Activated effector memory CD4-positive, alpha-beta T cell treated with Interleukin-2 at 50 U/mL for 16 hours (primary cell): ENCODE data around the gene LTBP1.

Experiments
- DNase-seq: peaks from one replicate; pipeline ENCODE4 v3.0.0-alpha.2; 2020

Gene LTBP1

DNA sequence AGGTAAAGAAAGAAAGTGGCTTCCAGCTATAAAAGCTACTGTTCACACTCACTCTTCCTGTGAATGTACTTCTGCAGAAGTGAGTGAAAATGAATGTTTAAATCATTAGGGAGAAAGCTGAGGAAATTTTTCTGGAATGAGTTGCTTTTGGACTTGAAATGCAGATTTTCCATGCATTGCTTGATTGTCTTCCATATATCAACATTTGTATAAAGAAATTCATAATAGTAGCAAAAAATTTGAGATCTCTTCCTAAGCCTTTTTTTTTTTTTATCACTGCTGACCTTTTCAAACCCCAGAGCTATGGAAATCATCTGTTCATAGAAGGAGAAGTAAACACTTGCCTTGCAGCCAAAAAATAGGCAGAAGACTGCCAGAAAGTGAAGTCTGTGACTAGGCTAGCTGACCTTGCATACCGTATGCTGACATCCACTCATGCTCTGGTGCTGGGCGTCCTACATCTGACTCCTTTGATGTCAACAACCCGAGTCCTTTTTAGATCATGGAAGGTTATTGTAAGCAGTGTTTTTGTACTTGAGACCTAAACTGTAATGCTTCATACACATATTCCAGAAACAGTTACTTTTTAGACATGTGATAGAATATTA lies 375.2 kb downstream of the LTBP1 start:
- DNase-seq = no peak

- no peak for DNase-seq
Measured at GRCh38 chr2:33322612-33323011, 375.9 kb downstream of the LTBP1 start.

- DNase-seq = no peak
Measured at GRCh38 chr2:33323957-33324356, 377.2 kb downstream of the LTBP1 start.

DNA sequence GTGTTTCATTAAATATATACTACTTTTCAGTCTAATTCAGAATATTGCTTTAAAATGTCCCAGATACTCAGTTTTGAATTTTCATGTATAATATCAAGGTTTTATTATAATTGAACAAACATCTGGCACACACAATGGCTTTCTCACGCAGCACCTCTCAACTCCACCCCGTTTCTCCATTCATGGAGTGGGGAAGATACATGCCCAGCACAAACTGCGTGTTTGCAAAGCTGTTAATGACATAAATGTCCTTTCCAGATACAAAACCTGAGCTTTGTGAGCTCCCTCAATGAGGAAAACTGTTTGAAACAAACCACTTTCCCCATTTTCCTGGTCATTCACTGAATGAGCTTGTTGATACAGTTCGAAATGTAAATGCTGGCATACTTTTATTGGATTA lies 379.3 kb downstream of the LTBP1 start:
- no peak for DNase-seq

- no peak for DNase-seq
Measured at GRCh38 chr2:33333433-33333832, 386.7 kb downstream of the LTBP1 start.

DNA sequence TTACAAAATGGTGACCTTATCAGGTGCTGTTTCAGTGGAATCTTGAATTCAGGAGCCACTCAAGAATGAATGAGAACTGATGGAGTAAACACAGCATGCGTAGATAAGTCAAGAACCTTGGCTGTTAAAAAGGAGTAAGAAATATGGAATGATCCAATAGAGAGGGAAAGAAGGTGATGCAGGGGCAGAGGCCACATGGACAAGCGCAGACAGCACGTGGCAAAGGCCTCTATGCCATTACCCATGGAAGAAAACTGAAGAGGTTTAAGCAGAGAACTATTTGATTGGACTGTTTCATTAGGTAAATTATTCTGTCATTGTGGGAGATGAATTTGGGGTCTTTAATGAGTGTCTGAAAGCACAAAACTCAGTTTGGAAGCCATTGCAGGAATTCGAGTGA lies 387.3 kb downstream of the LTBP1 start:
- no peak for DNase-seq

DNA sequence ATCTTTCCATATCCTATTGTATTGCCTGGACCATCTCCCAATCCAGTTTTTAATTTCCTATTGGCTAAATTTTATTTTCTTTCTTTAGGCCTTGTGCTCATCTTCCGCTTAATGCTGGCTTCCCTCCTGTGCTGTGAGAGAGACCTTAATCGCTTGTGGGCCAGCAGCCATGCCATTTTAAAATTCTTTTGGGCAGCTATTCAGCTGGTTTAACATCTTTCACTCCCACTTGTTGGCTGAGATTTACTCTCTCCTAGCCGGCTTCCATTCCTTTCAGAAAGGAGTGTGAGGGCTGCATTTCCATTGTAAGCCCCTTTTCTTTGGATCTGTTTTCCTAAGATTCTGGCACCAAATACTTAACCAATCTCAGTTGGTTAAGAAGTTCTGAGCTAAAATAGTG lies 388.8 kb downstream of the LTBP1 start:
- DNase-seq = no peak

GRCh38 chr2:33336036-33336625 lies 389.4 kb downstream of the LTBP1 start:
- DNase-seq = no peak

DNA sequence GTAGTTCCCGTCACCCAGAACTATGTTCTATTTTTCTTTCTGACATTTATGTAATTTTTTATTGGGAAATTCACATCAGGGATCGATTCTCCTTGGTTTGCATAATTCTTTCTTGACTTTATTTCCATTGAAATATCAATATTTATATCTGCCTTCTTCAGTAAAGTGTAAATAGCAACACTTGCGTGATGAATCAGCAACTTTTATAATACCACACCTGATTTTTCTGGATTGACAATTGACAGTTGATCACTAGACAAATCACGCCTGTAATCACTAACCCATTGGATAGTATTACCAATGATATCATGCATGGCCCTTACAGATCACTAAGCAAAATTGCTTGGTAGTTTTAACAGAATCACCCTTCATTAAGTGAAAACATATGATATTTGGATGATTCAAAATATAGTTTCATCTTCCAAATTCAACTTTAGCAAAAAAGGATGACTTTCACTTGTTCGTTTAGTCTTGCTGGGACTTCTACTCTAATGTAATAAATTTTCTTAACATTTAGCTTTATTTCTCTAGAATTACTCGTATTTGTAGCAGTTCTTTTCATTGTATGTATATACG lies 390.7 kb downstream of the LTBP1 start:
- DNase-seq = no peak

DNA sequence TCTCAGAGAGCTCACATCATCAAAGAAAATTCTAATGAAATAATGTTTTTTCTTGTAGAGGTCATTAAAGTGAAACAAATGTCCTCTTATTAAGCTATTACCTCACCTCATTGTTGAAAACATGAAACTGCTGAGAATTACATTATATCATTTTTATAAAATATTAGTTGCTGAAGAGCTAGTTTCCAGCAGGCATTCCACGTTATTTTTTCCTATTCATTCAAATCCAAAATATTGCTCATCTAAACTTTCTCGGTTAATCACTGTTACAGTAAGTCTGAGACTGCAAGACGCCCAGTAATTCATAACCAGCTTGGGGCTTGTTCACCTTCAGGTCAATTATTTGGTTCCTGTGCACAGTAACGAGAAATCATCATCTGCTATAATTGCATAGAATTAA lies 391.2 kb downstream of the LTBP1 start:
- no peak for DNase-seq

DNA sequence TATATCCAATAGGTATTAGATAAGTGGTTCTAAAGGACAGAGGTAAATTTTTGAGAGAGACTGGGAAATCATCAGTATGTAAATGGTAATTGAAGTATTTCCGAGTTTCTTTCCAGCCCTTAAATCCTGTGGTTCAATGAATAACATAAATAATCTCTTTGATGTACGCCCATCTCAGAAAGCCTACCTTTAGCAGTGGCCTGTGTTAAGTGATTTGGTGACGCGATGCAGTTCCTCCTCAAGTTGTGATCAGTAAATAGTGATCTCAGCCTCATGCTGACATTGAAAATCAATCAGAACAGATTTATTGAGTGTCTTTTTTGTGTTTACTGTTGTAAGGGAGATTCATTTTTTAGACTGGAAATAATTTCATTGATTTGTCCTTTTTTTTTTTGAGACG lies 392.5 kb downstream of the LTBP1 start:
- no peak for DNase-seq

DNA sequence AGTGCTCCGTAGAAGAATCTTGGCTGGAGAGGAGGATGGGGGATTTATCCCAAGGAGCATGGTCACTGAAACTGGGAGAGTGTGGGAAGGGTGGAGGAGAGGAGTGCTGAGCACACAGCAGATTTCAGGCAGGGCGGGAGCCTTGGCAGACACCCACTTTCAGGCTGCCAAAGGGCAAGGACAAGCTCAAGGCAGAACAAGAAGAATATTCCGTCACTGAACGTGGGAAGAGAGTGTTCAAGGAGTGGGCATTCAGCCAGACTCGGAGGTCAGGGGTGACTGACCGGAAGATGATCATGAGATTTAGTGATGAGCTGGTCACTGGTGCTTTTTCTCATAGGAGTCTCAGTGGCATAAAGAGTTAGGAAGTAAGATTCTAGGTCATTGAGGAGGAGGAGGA lies 393.5 kb downstream of the LTBP1 start:
- no peak for DNase-seq

DNA sequence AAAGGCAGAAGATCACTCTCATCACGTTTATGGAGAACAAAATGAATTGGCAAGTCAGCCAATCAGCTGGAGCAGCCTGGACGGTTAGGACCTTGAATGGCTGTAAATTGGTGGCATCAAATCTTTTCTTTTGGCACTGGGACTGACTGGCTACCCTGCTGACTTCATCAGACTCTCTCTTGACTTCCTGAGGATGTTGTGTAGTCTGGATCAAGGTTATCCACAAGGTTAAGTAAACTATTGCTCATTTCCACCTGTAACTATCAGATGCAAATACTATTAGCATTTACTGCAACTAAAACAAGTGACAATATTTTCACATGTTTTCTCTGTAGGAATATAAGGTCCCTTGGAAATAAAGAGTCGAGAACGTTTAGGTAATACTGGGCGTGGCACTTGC lies 395.4 kb downstream of the LTBP1 start:
- no peak for DNase-seq

GRCh38 chr2:33342705-33343104 lies 396.0 kb downstream of the LTBP1 start:
- DNase-seq = no peak

DNA sequence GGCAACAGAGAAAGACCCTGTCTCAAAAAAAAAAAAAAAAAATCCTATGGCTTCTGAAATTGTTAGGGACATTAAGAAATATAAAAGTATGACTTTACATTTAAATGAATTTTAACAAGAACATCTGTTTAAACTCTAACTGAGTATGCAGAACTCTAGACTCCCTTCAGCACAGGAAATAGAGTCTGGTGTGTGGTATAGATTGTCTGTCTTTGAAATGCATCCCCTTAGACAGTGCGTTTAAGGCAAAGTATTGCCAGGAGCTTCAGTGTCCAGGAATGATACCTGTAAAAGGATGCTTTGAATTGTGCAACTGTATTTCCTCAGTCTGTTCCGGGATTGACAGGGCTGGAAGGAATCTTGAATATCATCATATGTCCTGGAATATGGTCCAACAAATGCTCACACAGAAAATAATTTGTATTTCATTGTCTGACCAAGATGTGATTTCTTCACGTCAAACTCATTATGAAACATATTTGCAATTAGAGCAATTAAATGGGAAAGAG lies 396.7 kb downstream of the LTBP1 start:
- no peak for DNase-seq

GRCh38 chr2:33344230-33344629 lies 397.5 kb downstream of the LTBP1 start:
- DNase-seq = no peak

DNA sequence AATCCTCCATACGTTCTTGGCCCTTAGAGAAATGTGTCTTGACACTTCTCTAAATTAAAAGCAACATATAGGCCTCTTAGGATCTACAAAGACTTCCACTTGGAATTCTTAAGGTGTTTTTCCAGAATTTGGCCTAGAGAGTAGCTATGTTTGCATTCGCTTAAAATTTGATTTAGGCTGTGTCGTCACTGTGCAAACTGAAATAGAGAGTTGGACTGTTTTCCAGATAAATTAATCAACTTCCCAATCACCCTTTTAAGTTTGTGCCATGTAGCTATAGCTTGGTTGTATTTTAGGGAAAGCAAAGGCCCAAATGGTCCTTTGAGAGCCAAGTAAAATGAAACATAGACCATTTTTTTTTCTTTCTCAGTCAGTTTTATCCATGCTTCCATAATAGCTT lies 401.1 kb downstream of the LTBP1 start:
- no peak for DNase-seq

DNA sequence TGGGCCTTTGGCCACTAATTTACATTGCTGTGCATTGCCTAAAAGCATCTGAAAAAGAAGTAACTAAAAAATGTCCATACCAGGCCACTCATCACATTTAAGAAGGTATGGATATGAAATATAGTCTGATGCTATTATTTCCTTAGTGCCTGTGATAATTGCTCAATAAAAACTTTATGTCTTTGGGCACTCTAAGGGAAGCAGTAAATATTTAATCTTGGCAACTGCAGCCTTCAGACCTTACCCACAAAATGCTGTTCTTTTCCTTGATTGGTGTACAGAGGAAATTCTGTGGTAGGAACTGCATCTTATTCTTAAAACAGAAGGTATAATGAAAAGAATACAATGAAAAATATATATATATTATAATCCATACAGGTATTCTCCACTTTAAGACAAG lies 403.9 kb downstream of the LTBP1 start:
- DNase-seq = no peak

DNA sequence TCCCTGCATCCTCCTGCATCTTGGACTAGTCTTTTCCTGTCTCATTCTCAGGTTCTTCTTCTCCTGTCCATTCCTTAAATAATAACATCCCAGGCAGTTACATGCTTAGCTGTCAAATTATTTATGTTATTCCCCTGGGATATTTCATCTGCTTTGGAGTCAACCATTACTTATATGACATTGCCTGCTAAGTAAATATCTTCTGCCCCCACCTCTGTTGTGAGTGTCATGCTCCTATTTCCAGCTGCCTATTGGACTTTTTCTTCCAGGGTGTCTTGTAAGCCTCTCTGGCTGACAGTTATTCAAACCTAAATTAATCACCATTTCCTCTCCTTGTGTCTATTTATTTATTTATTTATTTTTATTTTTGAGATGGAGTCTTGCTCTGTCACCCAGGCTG lies 405.0 kb downstream of the LTBP1 start:
- no peak for DNase-seq

DNA sequence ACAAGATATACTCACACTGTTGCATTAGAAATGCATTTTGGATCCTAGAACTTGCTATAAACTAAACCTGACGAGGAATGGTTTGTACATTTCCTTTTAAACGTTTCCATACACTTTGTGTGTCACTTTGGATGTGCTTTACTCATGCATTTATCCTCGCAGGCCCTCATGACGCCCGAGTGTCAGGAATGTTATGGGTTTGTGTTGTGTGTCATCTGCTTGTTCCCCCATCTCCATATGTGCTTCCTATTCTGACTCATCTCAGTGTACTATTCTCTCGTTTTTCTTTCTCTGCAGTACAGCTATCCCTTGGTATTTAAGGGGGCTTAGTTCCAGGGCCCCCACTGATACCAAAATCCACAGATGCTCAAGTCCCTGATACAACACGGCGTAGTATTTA lies 408.2 kb downstream of the LTBP1 start:
- no peak for DNase-seq

- no peak for DNase-seq
Measured at GRCh38 chr2:33358878-33359277, 412.1 kb downstream of the LTBP1 start.

DNA sequence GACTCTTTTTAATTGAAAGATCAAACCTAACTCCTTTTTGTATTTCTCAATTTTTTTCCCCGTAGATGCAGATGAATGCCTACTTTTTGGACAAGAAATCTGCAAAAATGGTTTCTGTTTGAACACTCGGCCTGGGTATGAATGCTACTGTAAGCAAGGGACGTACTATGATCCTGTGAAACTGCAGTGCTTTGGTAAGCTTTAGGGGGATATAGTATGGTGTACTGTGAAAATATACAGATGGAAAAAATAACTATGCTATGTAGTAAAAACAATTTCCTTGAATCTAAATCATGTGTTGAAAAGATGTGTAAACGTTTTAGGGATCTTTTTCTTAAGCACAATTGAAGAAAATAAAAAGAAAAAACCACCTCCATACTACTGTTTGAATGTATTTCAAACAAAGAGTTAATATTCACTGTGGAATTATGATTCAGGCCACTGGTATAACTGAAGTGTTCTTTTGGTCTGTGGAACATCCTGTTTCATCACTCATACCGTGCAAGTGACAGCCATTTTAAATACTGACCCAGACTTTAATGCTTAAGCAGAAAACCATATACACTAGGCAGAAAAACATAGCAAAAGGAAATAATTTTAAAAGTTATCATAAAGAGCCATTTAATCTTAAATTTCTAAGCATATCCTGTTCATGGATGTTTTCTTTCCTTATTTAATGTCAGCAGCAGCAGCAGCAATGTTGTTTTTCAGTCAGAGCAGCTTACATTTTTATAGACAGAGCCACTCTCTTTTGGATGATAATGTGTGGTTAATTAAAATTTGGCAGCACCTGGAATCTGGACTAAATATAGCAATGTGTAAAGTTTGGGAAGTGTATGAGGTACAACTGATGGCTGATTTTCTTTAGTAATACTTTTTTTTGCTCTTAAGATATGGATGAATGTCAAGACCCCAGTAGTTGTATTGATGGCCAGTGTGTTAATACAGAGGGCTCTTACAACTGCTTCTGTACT lies 416.9 kb downstream of the LTBP1 start:
- DNase-seq = no peak

- no peak for DNase-seq
Measured at GRCh38 chr2:33365264-33365970, 418.7 kb downstream of the LTBP1 start.
